Natural killer cell (primary cell): ENCODE results near the gene ARF1. TPM values are rescaled to one million over a fixed set of nuclear protein-coding genes. Genes with fewer than 3 reads are reported as not detected.
A peak's percentile ranks its signal among the peaks of the same experiment; 100 is the strongest.

Source experiments
- ATAC-seq, 3 donors: fragments of 150-1000 bp in 2 of 3; fragments of 200-7000 bp in 1 of 3; cut with Tn5 transposase; 1 replicate in 1 of 3; 2 replicates in 2 of 3; pipeline ENCODE4 v1.10.0; 2021; ENCODE audit warnings: mild to moderate bottlenecking in 2 of 3, moderate library complexity in 2 of 3
- DNase-seq, 2 donors: peaks; one replicate each; pipeline versions ENCODE4 v3.0.0 to v3.0.0-alpha.2; 2013 to 2021; ENCODE audit warnings: mixed read lengths in 1 of 2
- H3K27ac ChIP-seq: one replicate; pipeline ENCODE4 v1.5.1; 2013; ENCODE audit warnings: mild to moderate bottlenecking, low read length
- H3K27me3 ChIP-seq: one replicate; pipeline ENCODE4 v1.6.1; 2013; ENCODE audit warnings: low read length; ENCODE audit not compliant: control insufficient read depth, insufficient read depth
- H3K36me3 ChIP-seq: one replicate; pipeline ENCODE4 v1.6.1; 2013; ENCODE audit warnings: low read length; ENCODE audit not compliant: control insufficient read depth, insufficient read depth
- H3K4me1 ChIP-seq: one replicate; pipeline ENCODE4 v1.6.1; 2013; ENCODE audit warnings: low read length; ENCODE audit not compliant: control insufficient read depth, insufficient read depth
- H3K4me3 ChIP-seq: one replicate; pipeline ENCODE4 v1.5.1; 2013; ENCODE audit warnings: low read length
- H3K9me3 ChIP-seq: one replicate; pipeline ENCODE4 v1.6.1; 2013; ENCODE audit warnings: low read length; ENCODE audit not compliant: control insufficient read depth, insufficient read depth
- H3K27ac Mint-ChIP-seq, 2 donors: one replicate each; pipeline ENCODE4 v1.8.0; 2022; ENCODE audit warnings: mild to moderate bottlenecking in 2 of 2, mixed read lengths in 2 of 2, moderate library complexity in 1 of 2
- H3K27me3 Mint-ChIP-seq, 2 donors: one replicate each; pipeline ENCODE4 v1.8.0; 2022; ENCODE audit warnings: low read depth in 2 of 2, mixed read lengths in 2 of 2
- H3K36me3 Mint-ChIP-seq: one replicate; pipeline ENCODE4 v1.8.0; 2022; ENCODE audit warnings: mixed read lengths
- H3K4me1 Mint-ChIP-seq, 2 donors: one replicate each; pipeline ENCODE4 v1.8.0; 2022; ENCODE audit warnings: mixed read lengths in 2 of 2
- H3K4me3 Mint-ChIP-seq: one replicate; pipeline ENCODE4 v1.8.0; 2022; ENCODE audit warnings: mild to moderate bottlenecking, moderate library complexity, mixed read lengths
- H3K9me3 Mint-ChIP-seq, 2 donors: one replicate each; pipeline ENCODE4 v1.8.0; 2022; ENCODE audit warnings: mixed read lengths in 2 of 2
- CTCF ChIP-seq: fragments of 200-600 bp; IDR thresholded peaks from one replicate; pipeline ENCODE4 v1.8.0; 2022; ENCODE audit warnings: antibody characterized with exemption
- WGBS: methylation state at CpG from one replicate; pipeline ENCODE4 v1.1.7; 2013; ENCODE audit warnings: missing lambda C conversion rate; ENCODE audit not compliant: insufficient coverage; 5-methylcytosine and 5-hydroxymethylcytosine counted together
- intact Hi-C: fragments of 100-400 bp; cut with micrococcal nuclease; formaldehyde crosslinking; loops from one replicate; pipeline ENCODE4 v1.14.2; 2022
- total RNA-seq, 4 donors: library from RNA; stranded (reverse); fragments of 120-200 nt in 1 of 4; gene quantifications; one replicate each; pipeline versions ENCODE4 v1.2.3 to v1.2.4, GENCODE V29; 2013 to 2022

The ARF1 gene
- total RNA-seq, 3 donors from 2014 or later (not counting 1 experiment from before 2014, with no cell fraction given): 368 to 427 (median 424) TPM

GRCh38 chr1:228142155-228142691 is 59.7 kb downstream of the ARF1 start:
- Histone ChIP-seq H3K4me1 (peaks cover 66% of the 10 kb centered on the region), H3K36me3 (peaks cover 20% of the 10 kb centered on the region), H3K27me3 (no peaks in the 10 kb centered on the region), H3K4me3 (peak overlapping the region; percentile 99), H3K27ac (peak overlapping the region; percentile 99), H3K9me3 (no peaks in the 10 kb centered on the region)
- TF ChIP-seq CTCF: no peak
- Mint-ChIP-seq H3K4me3 (peak overlapping the region; percentile 70), H3K36me3 (no peaks in the 10 kb centered on the region), H3K9me3 (no peaks in the 10 kb centered on the region), H3K27ac (peak overlapping the region; percentile 95 to 96), H3K27me3 (no peaks in the 10 kb centered on the region), H3K4me1 (peaks cover 22 to 53% of the 10 kb centered on the region in 2 donors)
- ATAC-seq: no peak
- intact Hi-C loops: no loop called here
- peak; percentile 16 to 43 for DNase-seq
- 63% methylated on average over 16 of the region's 16 CpGs for WGBS

- DNase-seq (no peak), ATAC-seq (no peak)
- H3K9me3 Mint-ChIP-seq: no peaks in the 10 kb centered on the region
- intact Hi-C loops: no loop called here
- H3K36me3 Mint-ChIP-seq: no peaks in the 10 kb centered on the region
- no peak overlapping the region for H3K4me3 ChIP-seq
- H3K4me3 Mint-ChIP-seq: peak overlapping the region; percentile 70
- H3K27ac ChIP-seq: peak overlapping the region; percentile 99
- no peaks in the 10 kb centered on the region for H3K27me3 ChIP-seq
- no peaks in the 10 kb centered on the region for H3K9me3 ChIP-seq
- 78% methylated on average over 11 of the region's 11 CpGs for WGBS
- H3K27ac Mint-ChIP-seq: peak overlapping the region; percentile 95 to 96
- H3K4me1 Mint-ChIP-seq: peaks cover 22 to 51% of the 10 kb centered on the region in 2 donors
- peaks cover 25% of the 10 kb centered on the region for H3K36me3 ChIP-seq
- peaks cover 62% of the 10 kb centered on the region for H3K4me1 ChIP-seq
- no peak for TF ChIP-seq CTCF
- H3K27me3 Mint-ChIP-seq: no peaks in the 10 kb centered on the region
Observed at GRCh38 chr1:228142701-228143136, 60.2 kb downstream of the ARF1 start.

GRCh38 chr1:228143480-228144192 is 61.1 kb downstream of the ARF1 start:
- Mint-ChIP-seq H3K9me3 (no peaks in the 10 kb centered on the region), H3K4me3 (peak overlapping the region; percentile 70), H3K4me1 (peaks cover 22 to 51% of the 10 kb centered on the region in 2 donors), H3K36me3 (no peaks in the 10 kb centered on the region), H3K27me3 (no peaks in the 10 kb centered on the region), H3K27ac (peak overlapping the region; percentile 95 to 96)
- H3K4me3 ChIP-seq: no peak overlapping the region
- H3K9me3 ChIP-seq: no peaks in the 10 kb centered on the region
- no peak for TF ChIP-seq CTCF
- H3K27me3 ChIP-seq: no peaks in the 10 kb centered on the region
- intact Hi-C loops: no loop called here
- peaks cover 35% of the 10 kb centered on the region for H3K36me3 ChIP-seq
- peaks cover 66% of the 10 kb centered on the region for H3K4me1 ChIP-seq
- no peak overlapping the region for H3K27ac ChIP-seq
- WGBS: 95% methylated on average over 12 of the region's 12 CpGs
- no peak for DNase-seq
- ATAC-seq: no peak
